HepG2 (cell line): Measurements from ENCODE around the gene LGALS7B. TPM values are rescaled to one million over a fixed set of nuclear protein-coding genes. Genes with fewer than 3 reads are reported as not detected.

Experiments used
- ATAC-seq: fragments of 200-7000 bp; cut with Tn5 transposase; 3 replicates; pipeline ENCODE4 v1.9.1; 2020; ENCODE audit warnings: mild to moderate bottlenecking, moderate library complexity
- BruUV-seq: library from RNA; stranded (reverse); fragments of 400-500 nt; replicated peaks from 2 replicates; lab custom pipeline; 2021; lab: Mats Ljungman, UMichigan
- CTCF ChIA-PET: fragments of 300-600 bp; formaldehyde crosslinking; extraction: SDS; loops from one replicate; lab custom pipeline; 2021; ENCODE audit warnings: low total read pairs, inconsistent platforms, low intra/inter-chr PET ratio; lab: Yijun Ruan, JAX
- POLR2A ChIA-PET: fragments of 350-600 bp; sonication (Branson Sonifier 250); formaldehyde crosslinking; loops from one replicate; lab custom pipeline; 2020; ENCODE audit warnings: antibody characterized with exemption, inconsistent platforms; lab: Yijun Ruan, JAX
- DNase-seq: peaks from one replicate; pipeline ENCODE4 v3.0.0-alpha.2; 2015; ENCODE audit warnings: low spot score
- FAIRE-seq: peaks from 3 replicates; lab custom pipeline; 2011; peaks lifted over from hg19 to GRCh38; lab: Jason Lieb, UNC
- H2AFZ ChIP-seq: one replicate; pipeline ENCODE4 v1.6.1; 2011; ENCODE audit warnings: low read length, inconsistent platforms
- H3K27ac ChIP-seq: fragments of 300-600 bp; 3 replicates; pipeline ENCODE4 v1.8.0; 2011; ENCODE audit warnings: mixed run types, mild to moderate bottlenecking, mixed read lengths, low read length, inconsistent platforms; ENCODE audit not compliant: insufficient read depth; ENCODE audit errors: extremely low read length
- H3K27me3 ChIP-seq, 2 experiments: fragments of 200-600 bp in 1 of 2; 2 replicates in 1 of 2; 3 replicates in 1 of 2; pipeline versions ENCODE4 v1.6.0 to v1.8.0; 2011; ENCODE audit warnings: low read length in 2 of 2, mild to moderate bottlenecking in 2 of 2, moderate library complexity in 2 of 2, inconsistent platforms in 1 of 2; ENCODE audit not compliant: insufficient read depth in 2 of 2, control insufficient read depth in 1 of 2
- H3K36me3 ChIP-seq, 2 experiments: fragments of 200-600 bp in 1 of 2; replicated peaks in 1 of 2; 2 replicates in 1 of 2; 3 replicates in 1 of 2; pipeline versions ENCODE4 v1.5.1 to v1.8.0; 2011; ENCODE audit warnings: low read length in 2 of 2, inconsistent platforms in 1 of 2; ENCODE audit not compliant: insufficient read depth in 2 of 2, control insufficient read depth in 1 of 2
- H3K4me1 ChIP-seq: 2 replicates; pipeline ENCODE4 v1.5.1; 2012; ENCODE audit warnings: low read length, inconsistent platforms; ENCODE audit not compliant: insufficient read depth
- H3K4me2 ChIP-seq: 2 replicates; pipeline ENCODE4 v1.6.0; 2011; ENCODE audit warnings: low read depth, low read length, inconsistent platforms
- H3K4me3 ChIP-seq, 3 experiments: fragments of 200-600 bp in 1 of 3; sonication (generic), shearing (Covaris generic) in 1 of 3; replicated peaks in 1 of 3; 2 replicates each; pipeline ENCODE4 v1.5.1; 2011 to 2016; ENCODE audit warnings: low read length in 3 of 3, inconsistent platforms in 2 of 3, low read depth in 2 of 3, mild to moderate bottlenecking in 2 of 3, control low read depth in 1 of 3, mixed read lengths in 1 of 3; ENCODE audit not compliant: insufficient read depth in 1 of 3
- H3K79me2 ChIP-seq: one replicate; pipeline ENCODE4 v1.6.1; 2011; ENCODE audit warnings: low read length, inconsistent platforms; ENCODE audit not compliant: insufficient read depth
- H3K9ac ChIP-seq: 2 replicates; pipeline ENCODE4 v1.6.0; 2011; ENCODE audit warnings: mild to moderate bottlenecking, low read depth, low read length, inconsistent platforms; ENCODE audit not compliant: insufficient read depth
- H3K9me3 ChIP-seq: 2 replicates; pipeline ENCODE4 v1.5.1; 2012; ENCODE audit warnings: mild to moderate bottlenecking, low read length
- H4K20me1 ChIP-seq: 2 replicates; pipeline ENCODE4 v1.6.0; 2011; ENCODE audit warnings: inconsistent platforms, mild to moderate bottlenecking, low read length, moderate library complexity; ENCODE audit not compliant: insufficient read depth
- ASH2L ChIP-seq: fragments of 300-600, 200-600 bp; sonication (generic); IDR thresholded peaks from 2 replicates; pipeline ENCODE4 v1.7.0; 2017; ENCODE audit warnings: low read depth, mild to moderate bottlenecking, moderate library complexity, mixed read lengths, low read length; ENCODE audit not compliant: insufficient read length
- CENPBD1 ChIP-seq: sonication (generic); formaldehyde crosslinking; IDR thresholded peaks from 2 replicates; pipeline ENCODE4 v1.8.0; 2022; ENCODE audit warnings: missing genetic modification reagents, low read depth, mild to moderate bottlenecking, borderline replicate concordance
- FOXO4 ChIP-seq: sonication (generic); formaldehyde crosslinking; conservative IDR thresholded peaks from 2 replicates; pipeline ENCODE4 v1.8.1; 2023; ENCODE audit warnings: missing genetic modification reagents
- KAT8 ChIP-seq: IDR thresholded peaks from 2 replicates; pipeline ENCODE4 v1.6.1; 2016; ENCODE audit warnings: missing genetic modification reagents, missing compliant biosample characterization
- POLR2A ChIP-seq, 2 experiments: IDR thresholded peaks; 2 replicates each; pipeline ENCODE4 v1.6.1; 2011; ENCODE audit warnings: low read depth in 2 of 2, low read length in 2 of 2, mild to moderate bottlenecking in 1 of 2, moderate library complexity in 1 of 2; ENCODE audit not compliant: insufficient read depth in 1 of 2
- SAP130 ChIP-seq: IDR thresholded peaks from 2 replicates; pipeline ENCODE4 v1.6.1; 2016; ENCODE audit warnings: low read depth
- SMC3 ChIP-seq: IDR thresholded peaks from 2 replicates; pipeline ENCODE4 v1.6.1; 2011; ENCODE audit warnings: low read length, improper control_type of control experiment
- TBL1XR1 ChIP-seq: fragments of 150-350 bp; IDR thresholded peaks from 2 replicates; pipeline ENCODE4 v1.6.1; 2014; ENCODE audit warnings: borderline replicate concordance, low read length; ENCODE audit not compliant: partially characterized antibody
- TBX3 ChIP-seq: fragments of 450-650 bp; IDR thresholded peaks from 2 replicates; pipeline ENCODE4 v1.6.1; 2017; ENCODE audit warnings: antibody characterized with exemption, mild to moderate bottlenecking, inconsistent platforms, borderline replicate concordance
- TFE3 ChIP-seq: IDR thresholded peaks from 2 replicates; pipeline ENCODE4 v1.6.1; 2016
- ZBTB42 ChIP-seq: sonication (generic); formaldehyde crosslinking; IDR thresholded peaks from 2 replicates; pipeline ENCODE4 v1.5.0; 2020; ENCODE audit warnings: mild to moderate bottlenecking, missing genetic modification reagents
- ZBTB7A ChIP-seq: sonication (generic); formaldehyde crosslinking; IDR thresholded peaks from 2 replicates; pipeline ENCODE4 v1.8.0; 2022; ENCODE audit warnings: mild to moderate bottlenecking, missing genetic modification reagents
- ZFP82 ChIP-seq: sonication (generic); formaldehyde crosslinking; IDR thresholded peaks from 2 replicates; pipeline ENCODE4 v1.5.1; 2020; ENCODE audit warnings: mild to moderate bottlenecking, missing genetic modification reagents, borderline replicate concordance
- ZFY ChIP-seq: sonication (generic); formaldehyde crosslinking; IDR thresholded peaks from 2 replicates; pipeline ENCODE4 v1.4.0; 2020; ENCODE audit warnings: missing genetic modification reagents
- ZNF225 ChIP-seq: sonication (generic); formaldehyde crosslinking; IDR thresholded peaks from 2 replicates; pipeline ENCODE4 v1.4.0; 2020; ENCODE audit warnings: mild to moderate bottlenecking, missing genetic modification reagents
- ZNF30 ChIP-seq: sonication (generic); formaldehyde crosslinking; IDR thresholded peaks from 2 replicates; pipeline ENCODE4 v1.5.0; 2020; ENCODE audit warnings: mild to moderate bottlenecking, missing genetic modification reagents
- ZNF430 ChIP-seq: sonication (generic); formaldehyde crosslinking; IDR thresholded peaks from 2 replicates; pipeline ENCODE4 v1.9.0; 2021; ENCODE audit warnings: mild to moderate bottlenecking, missing genetic modification reagents
- ZNF546 ChIP-seq: sonication (generic); formaldehyde crosslinking; conservative IDR thresholded peaks from 2 replicates; pipeline ENCODE4 v1.8.1; 2023; ENCODE audit warnings: mild to moderate bottlenecking, missing genetic modification reagents
- ZNF619 ChIP-seq: sonication (generic); formaldehyde crosslinking; IDR thresholded peaks from 2 replicates; pipeline ENCODE4 v1.4.0; 2020; ENCODE audit warnings: mild to moderate bottlenecking, missing genetic modification reagents
- ZNF780A ChIP-seq: sonication (generic); formaldehyde crosslinking; IDR thresholded peaks from 2 replicates; pipeline ENCODE4 v1.8.0; 2022; ENCODE audit warnings: mild to moderate bottlenecking, missing genetic modification reagents, moderate library complexity
- WGBS: methylation state at CpG from one replicate; pipeline ENCODE4 v1.1.6; 2017; ENCODE audit warnings: low lambda C conversion rate; 5-methylcytosine and 5-hydroxymethylcytosine counted together
- in situ Hi-C: cut with HindIII; loops from 2 replicates; pipeline ENCODE4 v1.10.0; 2017; ENCODE audit warnings: low pct_unique_long_range_greater_than_20kb; ENCODE audit not compliant: extremely low pct_ligation_motif_present
- intact Hi-C: fragments of 100-400 bp; cut with micrococcal nuclease; formaldehyde crosslinking; loops from one replicate; pipeline ENCODE4 v1.10.0; 2022; ENCODE audit not compliant: unreplicated experiment
- polyA plus RNA-seq, 8 experiments: library from polyadenylated mRNA; depleted of rRNA in 3 of 8; stranded (reverse) in 7 of 8; unstranded in 1 of 8; fragments of >200 nt; fragmentation: Illumina TruSeq in 4 of 8; extraction: Trizol in 4 of 8; gene quantifications; 2 replicates each; pipeline versions ENCODE4 v1.2.1 to v1.2.3, GENCODE V29; 2011 to 2016; ENCODE audit warnings: low read depth in 4 of 8, missing spikeins in 1 of 8, mixed read lengths in 1 of 8; ENCODE audit not compliant: insufficient read depth in 1 of 8
- total RNA-seq, 5 experiments: library from RNA; depleted of rRNA; stranded (reverse); fragments of >200 nt; fragmentation: Illumina TruSeq; extraction: Trizol; gene quantifications; 2 replicates each; pipeline ENCODE4 v1.2.3, GENCODE V29; 2016; ENCODE audit warnings: low read depth in 1 of 5

LGALS7B gene
- total and polyA plus RNA-seq, 2 of the 13 experiments (the other 11 are each of a cell fraction or from before 2014, with no cell fraction given): 1.7 to 2.1 TPM

GRCh38 chr19:38800577-38801347, 11.8 kb downstream of the LGALS7B start:
- Histone ChIP-seq H3K9ac (no peak overlapping the region), H3K79me2 (no peaks in the 10 kb centered on the region), H3K9me3 (no peaks in the 10 kb centered on the region), H4K20me1 (no peaks in the 10 kb centered on the region)
- no peak for ATAC-seq
- CTCF ChIA-PET: no interaction called here
- TF ChIP-seq POLR2A (IDR thresholded peaks at IDR 0.05; ENCODE audit: insufficient read depth in 1 of 2, low read depth in 2 of 2, low read length in 2 of 2) (no peak), ZNF30 (no peak), ZBTB42 (CRISPR knock-in tag) (no peak), FOXO4 (CRISPR knock-in tag) (no peak), TBL1XR1 (no peak), TFE3 (CRISPR knock-in tag) (no peak), TBX3 (no peak), SMC3 (no peak), ZNF430 (no peak), CENPBD1 (CRISPR knock-in tag) (no peak), ZFY (CRISPR knock-in tag) (no peak), SAP130 (no peak), ZNF780A (CRISPR knock-in tag) (no peak), ZNF225 (CRISPR knock-in tag) (no peak), ASH2L (no peak), ZFP82 (CRISPR knock-in tag) (no peak), ZBTB7A (CRISPR knock-in tag) (no peak), KAT8 (no peak), ZNF619 (CRISPR knock-in tag) (no peak), ZNF546 (no peak)
- TF ChIP-seq, all 625 proteins: peak for 0
- Histone ChIP-seq H2AFZ (no peak overlapping the region), H3K4me3 (no peak overlapping the region), H3K27me3 (no peaks in the 10 kb centered on the region), H3K27ac (no peak overlapping the region), H3K4me1 (peaks cover 11% of the 10 kb centered on the region; the same call in 1 of the 2 replicates), H3K4me2 (no peak overlapping the region), H3K36me3 (no peaks in the 10 kb centered on the region)
- no TSS peak for BruUV-seq
- POLR2A ChIA-PET: interaction anchor here (1.8 to 2.2 kb wide), 2 partner anchors 19 to 31 kb away, joined by 4 to 10 read pairs; partner anchors contain the start of gene ECH1
- DNase-seq (no peak), FAIRE-seq (no peak)
- 72% methylated on average over 5 of the region's 5 CpGs for WGBS
- intact Hi-C loops: no loop called here
- in situ Hi-C loops: no loop called here
